ENCODE data around the gene RAB24. TPM values are rescaled to one million over a fixed set of nuclear protein-coding genes. Genes with fewer than 3 reads are reported as not detected.
"Not testable (repeated sequence)": the region's sequence is repeated elsewhere in the genome, so short reads cannot be mapped to it uniquely, and the experiment has no call there.

The RAB24 gene
- total RNA-seq, 4 donors from 2014 or later, result 52.2 to 98.5 (median 73.7) TPM

DNA sequence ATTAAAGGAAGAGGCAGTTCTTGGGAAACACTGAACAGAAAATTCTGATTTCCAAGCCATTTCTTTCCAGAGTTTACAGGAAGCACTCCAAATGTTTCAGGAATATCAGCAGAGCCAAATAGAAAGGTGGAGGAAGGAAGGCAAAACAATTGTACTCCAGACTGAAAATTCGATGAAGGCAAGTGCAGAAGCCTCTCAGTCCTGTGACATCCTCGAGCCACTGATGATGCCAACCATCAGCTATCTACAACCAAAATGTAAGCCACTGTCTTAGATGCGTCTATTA, 45.8 kb upstream of the RAB24 start:
- intact Hi-C loops (cut with DNase I; ENCODE audit: low total_unique reads), result no loop called here
- DNase-seq (ENCODE audit: low spot score in 2 of 2), result no peak
- 53 to 66% methylated on average over 3 of the region's 3 CpGs for WGBS, 2 donors
- no peak overlapping the region for H3K4me3 ChIP-seq (ENCODE audit: low read depth, poor library complexity, severe bottlenecking)
- TF ChIP-seq POLR2A (IDR thresholded peaks at IDR 0.05), result no peak
- no peak for TF ChIP-seq CTCF (IDR thresholded peaks at IDR 0.05)

- 82 to 85% methylated on average over 4 of the region's 4 CpGs for WGBS, 2 donors
- no peak for DNase-seq (ENCODE audit: low spot score in 2 of 2)
- no peak overlapping the region for H3K4me3 ChIP-seq (ENCODE audit: low read depth, poor library complexity, severe bottlenecking)
- intact Hi-C loops (cut with DNase I; ENCODE audit: low total_unique reads), result no loop called here
- no peak for TF ChIP-seq POLR2A (IDR thresholded peaks at IDR 0.05)
- no peak for TF ChIP-seq CTCF (IDR thresholded peaks at IDR 0.05)
These were observed 44.2 kb upstream of the RAB24 start for GRCh38 chr5:177347699-177348098.

- H3K4me3 ChIP-seq (ENCODE audit: low read depth, poor library complexity, severe bottlenecking), result no peak overlapping the region
- intact Hi-C loops (cut with DNase I; ENCODE audit: low total_unique reads), result no loop called here
- no peak for DNase-seq (ENCODE audit: low spot score in 2 of 2)
- 71 to 73% methylated on average over 4 of the region's 4 CpGs for WGBS, 2 donors
- TF ChIP-seq CTCF (IDR thresholded peaks at IDR 0.05) (no peak), POLR2A (IDR thresholded peaks at IDR 0.05) (no peak)
These were observed 43.3 kb upstream of the RAB24 start for GRCh38 chr5:177346820-177347219.

GRCh38 chr5:177344891-177345290, 41.4 kb upstream of the RAB24 start:
- no peak for DNase-seq (ENCODE audit: low spot score in 2 of 2)
- WGBS, 2 donors, result 93 to 96% methylated on average over 6 of the region's 6 CpGs
- TF ChIP-seq CTCF (IDR thresholded peaks at IDR 0.05) (no peak), POLR2A (IDR thresholded peaks at IDR 0.05) (no peak)
- intact Hi-C loops (cut with DNase I; ENCODE audit: low total_unique reads), result no loop called here
- H3K4me3 ChIP-seq (ENCODE audit: low read depth, poor library complexity, severe bottlenecking), result no peak overlapping the region

- no peak for TF ChIP-seq CTCF (IDR thresholded peaks at IDR 0.05)
- TF ChIP-seq POLR2A (IDR thresholded peaks at IDR 0.05), result no peak
- DNase-seq (ENCODE audit: low spot score in 2 of 2), result no peak
- intact Hi-C loops (cut with DNase I; ENCODE audit: low total_unique reads), result no loop called here
- WGBS, 2 donors, result 90 to 95% methylated on average over 6 of the region's 6 CpGs
- H3K4me3 ChIP-seq (ENCODE audit: low read depth, poor library complexity, severe bottlenecking), result no peak overlapping the region
These were observed 40.3 kb upstream of the RAB24 start for GRCh38 chr5:177343777-177344176.

- 93 to 95% methylated on average over 14 of the region's 14 CpGs for WGBS, 2 donors
- H3K4me3 ChIP-seq (ENCODE audit: low read depth, poor library complexity, severe bottlenecking); intact Hi-C loops (cut with DNase I; ENCODE audit: low total_unique reads); DNase-seq (ENCODE audit: low spot score in 2 of 2): not testable (repeated sequence)
These were observed 39.5 kb upstream of the RAB24 start for GRCh38 chr5:177343000-177343399.
